Medulla oblongata (tissue), 1 donor: ENCODE measurements around the gene PLA2G2F.

Experiments
- DNase-seq: peaks from one replicate; pipeline ENCODE4 v3.0.0-alpha.2; 2015; ENCODE audit errors: extremely low spot score

Gene PLA2G2F

GRCh38 chr1:20168564-20169491, 29.7 kb downstream of the PLA2G2F start:
- DNase-seq: no peak

GRCh38 chr1:20169932-20170331, 30.8 kb downstream of the PLA2G2F start:
- DNase-seq: no peak

GRCh38 chr1:20172033-20172590, 33.0 kb downstream of the PLA2G2F start:
- DNase-seq: no peak

- DNase-seq: peak; percentile 31
Observed at GRCh38 chr1:20174937-20175666, 36.0 kb downstream of the PLA2G2F start.

- DNase-seq: no peak
Observed at GRCh38 chr1:20178634-20179370, 39.7 kb downstream of the PLA2G2F start.

- DNase-seq: no peak
Observed at GRCh38 chr1:20179371-20180128, 40.4 kb downstream of the PLA2G2F start.

- DNase-seq: no peak
Observed at GRCh38 chr1:20180129-20180843, 41.2 kb downstream of the PLA2G2F start.

GRCh38 chr1:20180844-20181207, 41.7 kb downstream of the PLA2G2F start:
- no peak for DNase-seq

- DNase-seq: no peak
Observed at GRCh38 chr1:20182415-20182814, 43.3 kb downstream of the PLA2G2F start.

GRCh38 chr1:20183035-20183434, 43.9 kb downstream of the PLA2G2F start:
- no peak for DNase-seq

- no peak for DNase-seq
Observed at GRCh38 chr1:20183616-20184271, 44.6 kb downstream of the PLA2G2F start.

GRCh38 chr1:20184481-20184900, 45.4 kb downstream of the PLA2G2F start:
- DNase-seq: no peak

GRCh38 chr1:20184997-20185833, 46.1 kb downstream of the PLA2G2F start:
- no peak for DNase-seq

- peak; percentile 43 for DNase-seq
Observed at GRCh38 chr1:20185834-20186782, 47.0 kb downstream of the PLA2G2F start, which contains the start of the genes PLA2G2C and UBXN10. TSS of gene PLA2G2C (minus strand) at chr1:20186518. CDS start at chr1:20177363, 9,155 bp downstream. TSS of gene UBXN10 (plus strand) at chr1:20186096. CDS start at chr1:20190562, 4,466 bp downstream.

- DNase-seq: no peak
Observed at GRCh38 chr1:20187103-20187812, 48.1 kb downstream of the PLA2G2F start.

- DNase-seq: no peak
Observed at GRCh38 chr1:20187813-20188454, 48.8 kb downstream of the PLA2G2F start.

GRCh38 chr1:20188455-20188817, 49.3 kb downstream of the PLA2G2F start:
- no peak for DNase-seq
